Activated T-cell treated with anti-CD3 and anti-CD28 coated beads for 1 hour (primary cell): ENCODE results near the gene ZKSCAN1.
A peak's percentile ranks its signal among the peaks of the same experiment; 100 is the strongest.

Experiments used
- DNase-seq: peaks from one replicate; pipeline ENCODE4 v3.0.0-alpha.2; 2020; ENCODE audit warnings: low read depth

Gene ZKSCAN1

GRCh38 chr7:100038326-100038725 lies 22.9 kb downstream of the ZKSCAN1 start:
- no peak for DNase-seq

DNA sequence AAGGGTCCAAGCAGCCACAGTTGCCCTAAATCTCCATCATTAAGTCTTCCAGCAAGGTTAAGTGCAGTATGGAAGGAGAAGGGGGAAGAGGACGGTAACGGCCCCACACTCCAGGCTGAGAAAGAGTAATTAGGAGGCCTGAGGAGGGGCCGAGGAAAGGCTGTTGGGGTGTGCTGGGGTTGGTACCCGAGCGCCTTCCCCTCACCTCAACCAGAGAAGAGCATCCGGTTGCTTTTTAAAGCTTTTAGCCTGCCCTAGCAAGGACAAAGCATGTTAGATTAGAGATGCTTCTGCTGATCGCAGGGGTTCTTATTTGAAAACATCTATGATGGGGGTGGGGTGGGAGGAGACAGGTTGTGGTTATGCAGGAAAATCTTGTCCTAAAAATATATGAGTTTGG lies 25.2 kb downstream of the ZKSCAN1 start:
- DNase-seq, result no peak

DNA sequence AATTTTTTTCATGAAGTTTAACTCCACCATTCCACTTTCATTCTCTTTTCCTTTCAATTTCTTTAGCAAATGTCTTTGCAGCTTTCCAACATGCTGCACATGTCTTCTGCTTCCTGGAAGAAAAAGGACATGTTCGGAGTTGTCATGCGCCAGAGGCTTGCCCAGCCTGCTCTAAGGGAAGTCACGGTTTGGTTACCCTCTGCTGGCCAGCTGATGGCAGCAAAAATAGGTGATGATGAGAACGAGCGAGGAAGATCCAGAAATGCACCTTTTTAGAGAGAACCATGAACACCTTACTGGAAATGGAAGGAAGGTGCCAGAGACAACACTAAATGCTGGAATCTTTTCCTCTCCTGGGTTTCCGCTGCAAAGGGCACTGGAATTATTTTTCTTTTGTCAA lies 29.3 kb downstream of the ZKSCAN1 start:
- DNase-seq, result no peak

- DNase-seq, result no peak
These were observed 33.3 kb downstream of the ZKSCAN1 start for GRCh38 chr7:100048680-100049079.

GRCh38 chr7:100049441-100050291 lies 34.3 kb downstream of the ZKSCAN1 start, which contains the start of gene ZSCAN21:
Gene ZSCAN21 (plus strand): TSS chr7:100049774. CDS start chr7:100057007, 7,233 bp downstream.
- DNase-seq, result peak; percentile 75

GRCh38 chr7:100051611-100052010 lies 36.2 kb downstream of the ZKSCAN1 start:
- DNase-seq, result no peak

GRCh38 chr7:100053215-100053614 lies 37.8 kb downstream of the ZKSCAN1 start:
- no peak for DNase-seq

DNA sequence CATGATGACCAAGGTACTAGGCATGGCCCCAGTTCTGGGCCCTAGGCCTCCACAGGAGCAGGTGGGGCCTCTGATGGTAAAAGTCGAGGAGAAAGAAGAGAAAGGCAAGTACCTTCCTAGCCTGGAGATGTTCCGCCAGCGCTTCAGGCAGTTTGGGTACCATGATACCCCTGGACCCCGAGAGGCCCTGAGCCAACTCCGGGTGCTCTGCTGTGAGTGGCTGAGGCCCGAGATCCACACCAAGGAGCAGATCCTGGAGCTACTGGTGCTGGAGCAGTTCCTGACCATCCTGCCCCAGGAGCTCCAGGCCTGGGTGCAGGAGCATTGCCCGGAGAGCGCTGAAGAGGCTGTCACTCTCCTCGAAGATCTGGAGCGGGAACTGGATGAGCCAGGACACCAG lies 41.6 kb downstream of the ZKSCAN1 start:
- DNase-seq, result no peak

- DNase-seq, result no peak
These were observed 43.9 kb downstream of the ZKSCAN1 start for GRCh38 chr7:100059251-100059739.

DNA sequence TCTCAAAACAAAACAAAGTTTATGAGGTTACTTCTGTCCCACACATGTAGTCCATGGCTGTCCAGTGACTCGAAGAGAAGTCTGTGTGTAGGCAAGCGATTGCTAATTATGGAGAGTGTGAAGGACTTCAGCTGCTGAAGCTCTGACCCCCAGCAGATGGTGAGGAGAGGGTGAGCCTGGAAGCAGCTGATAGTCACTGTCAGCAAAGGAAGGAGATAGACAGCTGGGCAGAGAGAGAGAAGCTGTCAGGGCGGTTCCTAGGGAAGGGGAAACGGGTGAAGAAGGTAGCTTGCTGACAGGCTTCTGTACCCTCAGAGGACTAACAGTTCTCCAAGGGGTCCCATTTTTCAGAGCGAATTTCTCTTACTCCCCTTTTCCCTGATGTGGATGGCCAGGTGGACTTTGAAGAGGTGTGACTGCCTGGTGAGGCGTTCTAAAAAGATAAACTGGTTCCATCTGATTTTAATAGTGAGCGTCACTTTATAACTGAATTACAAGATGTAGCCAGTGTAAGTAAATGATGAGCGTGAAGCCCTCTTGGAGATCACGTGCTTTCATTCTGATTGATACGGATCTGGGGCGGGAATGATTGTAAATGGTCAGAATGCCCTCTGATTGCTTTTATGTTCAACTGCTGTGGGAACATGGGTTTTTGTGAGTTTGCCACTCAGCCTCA lies 46.3 kb downstream of the ZKSCAN1 start:
- DNase-seq, result no peak

DNA sequence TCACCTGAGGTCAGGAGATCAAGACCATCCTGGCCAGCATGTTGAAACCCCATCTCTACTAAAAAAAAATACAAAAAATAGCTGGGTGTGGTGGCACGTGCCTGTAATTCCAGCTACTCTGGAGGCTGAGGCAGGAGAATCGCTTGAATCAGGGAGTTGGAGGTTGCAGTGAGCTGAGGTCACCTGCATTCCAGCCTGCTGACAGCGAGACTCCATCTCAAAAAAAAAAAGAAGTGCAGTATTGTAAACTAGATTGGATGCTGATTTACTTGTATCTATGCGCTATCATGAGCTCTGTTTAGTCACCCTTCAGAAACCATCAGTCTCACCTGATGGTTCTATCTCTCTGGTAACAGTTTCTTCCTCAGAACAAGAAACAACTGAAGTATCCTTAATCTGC lies 48.0 kb downstream of the ZKSCAN1 start:
- no peak for DNase-seq

GRCh38 chr7:100064162-100064561 lies 48.8 kb downstream of the ZKSCAN1 start:
- no peak for DNase-seq

GRCh38 chr7:100065452-100066186 lies 50.2 kb downstream of the ZKSCAN1 start:
- no peak for DNase-seq

- no peak for DNase-seq
These were observed 51.6 kb downstream of the ZKSCAN1 start for GRCh38 chr7:100066953-100067352.

DNA sequence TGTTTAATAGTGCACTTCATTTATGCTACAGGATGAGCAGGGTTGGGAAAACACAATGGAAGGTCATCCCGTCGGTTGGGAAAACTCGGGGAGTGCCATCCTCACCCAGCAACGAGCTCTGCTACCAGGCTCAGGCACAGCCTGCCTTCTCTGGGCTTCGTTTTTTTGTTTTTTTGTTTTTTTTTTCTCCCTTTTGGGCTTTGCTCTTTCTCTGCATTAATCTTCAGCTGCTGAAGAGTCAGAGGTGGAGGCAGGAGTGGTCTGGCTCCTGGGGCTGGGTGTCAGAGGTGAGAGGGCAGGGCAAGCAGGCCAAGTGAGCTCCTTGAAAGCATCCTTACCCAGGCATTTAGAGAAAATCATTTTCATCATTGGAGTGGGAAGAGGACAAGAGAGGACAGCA lies 54.6 kb downstream of the ZKSCAN1 start:
- DNase-seq, result no peak

DNA sequence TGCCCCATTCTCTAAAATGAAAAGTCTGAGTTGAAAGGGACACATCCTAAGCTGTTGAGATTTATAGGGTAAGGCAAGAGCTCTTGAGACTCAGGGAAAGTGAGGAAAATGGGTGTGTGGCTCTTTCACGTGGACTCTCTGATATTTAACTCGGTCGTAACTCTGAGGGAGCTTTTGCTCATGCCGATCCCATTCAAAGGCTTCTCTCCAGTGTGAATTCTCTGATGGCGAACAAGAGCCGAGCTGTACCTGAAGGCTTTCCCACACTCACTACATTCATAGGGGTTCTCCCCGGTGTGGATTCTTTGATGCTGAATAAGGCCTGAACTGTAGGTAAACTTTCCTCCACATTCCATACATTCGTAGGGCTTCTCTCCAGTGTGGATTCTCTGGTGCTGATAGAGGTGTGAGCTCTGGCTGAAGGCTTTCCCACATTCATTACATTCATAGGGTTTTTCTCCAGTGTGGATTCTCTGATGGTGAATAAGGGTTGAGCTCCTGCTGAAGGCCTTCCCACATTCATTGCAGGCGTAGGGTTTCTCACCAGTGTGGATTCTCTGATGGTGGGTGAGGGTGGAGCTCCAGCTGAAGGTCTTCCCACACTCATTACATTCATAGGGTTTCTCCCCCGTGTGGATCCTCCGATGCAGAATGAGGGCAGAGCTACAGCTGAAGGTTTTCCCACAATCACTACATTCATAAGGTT lies 55.8 kb downstream of the ZKSCAN1 start:
- DNase-seq, result no peak

DNA sequence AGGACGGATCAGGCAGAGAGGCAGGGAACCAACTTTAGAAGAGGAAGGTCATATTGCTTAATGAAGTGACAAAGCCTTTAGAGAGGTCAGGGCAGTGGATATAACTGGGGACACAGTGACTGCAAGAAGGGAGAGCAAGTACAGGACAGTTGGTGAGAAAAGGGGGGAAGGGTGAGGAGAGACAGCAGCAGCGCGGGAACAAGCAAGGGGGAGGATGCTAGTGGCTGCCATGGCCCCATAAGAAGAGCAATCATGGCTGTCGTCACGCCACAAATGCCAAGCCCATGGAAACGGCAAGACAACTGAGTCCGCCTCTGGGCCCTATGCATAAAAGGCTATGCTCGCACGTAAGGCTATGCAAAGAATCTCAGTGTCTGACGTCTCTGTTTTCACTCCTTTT lies 57.1 kb downstream of the ZKSCAN1 start:
- DNase-seq, result no peak

DNA sequence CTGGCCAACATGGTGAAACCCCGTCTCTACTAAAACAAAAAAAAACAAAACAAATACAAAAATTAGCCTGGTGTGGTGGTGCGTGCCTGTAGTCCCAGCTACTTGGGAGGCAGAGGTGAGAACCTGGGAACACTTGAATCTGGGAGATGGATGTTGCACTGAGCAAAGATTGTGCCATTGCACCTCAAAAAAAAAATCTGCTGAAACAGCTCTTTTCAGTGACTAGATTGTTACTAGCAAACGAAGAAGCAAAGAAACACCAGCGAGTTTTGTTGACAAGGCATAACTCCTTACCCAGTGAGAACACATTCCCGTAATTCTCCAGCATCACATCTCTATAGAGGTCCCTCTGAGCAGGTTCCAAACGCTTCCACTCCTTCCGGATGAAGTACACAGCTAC lies 59.4 kb downstream of the ZKSCAN1 start:
- DNase-seq, result no peak

- no peak for DNase-seq
These were observed 60.0 kb downstream of the ZKSCAN1 start for GRCh38 chr7:100075418-100075817.

DNA sequence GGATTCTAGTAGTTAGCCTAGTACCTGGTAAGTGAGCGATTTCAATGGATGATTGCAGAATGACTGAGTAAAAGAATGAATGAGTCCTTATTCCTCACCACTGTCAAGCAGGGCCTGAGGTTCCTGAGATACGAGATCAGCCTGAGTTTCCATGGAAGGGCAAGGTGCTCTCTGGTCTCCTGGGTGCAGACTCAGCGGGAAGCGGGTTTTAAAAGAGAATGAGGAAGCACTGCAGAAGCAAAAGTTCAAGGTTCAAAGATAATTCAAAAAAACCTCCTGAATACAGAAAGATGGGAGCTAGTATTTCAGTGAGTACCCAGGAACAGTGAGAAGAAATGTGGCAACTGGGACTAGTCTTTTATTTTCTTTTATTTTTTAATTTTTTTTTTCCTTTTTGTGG lies 61.8 kb downstream of the ZKSCAN1 start:
- no peak for DNase-seq

DNA sequence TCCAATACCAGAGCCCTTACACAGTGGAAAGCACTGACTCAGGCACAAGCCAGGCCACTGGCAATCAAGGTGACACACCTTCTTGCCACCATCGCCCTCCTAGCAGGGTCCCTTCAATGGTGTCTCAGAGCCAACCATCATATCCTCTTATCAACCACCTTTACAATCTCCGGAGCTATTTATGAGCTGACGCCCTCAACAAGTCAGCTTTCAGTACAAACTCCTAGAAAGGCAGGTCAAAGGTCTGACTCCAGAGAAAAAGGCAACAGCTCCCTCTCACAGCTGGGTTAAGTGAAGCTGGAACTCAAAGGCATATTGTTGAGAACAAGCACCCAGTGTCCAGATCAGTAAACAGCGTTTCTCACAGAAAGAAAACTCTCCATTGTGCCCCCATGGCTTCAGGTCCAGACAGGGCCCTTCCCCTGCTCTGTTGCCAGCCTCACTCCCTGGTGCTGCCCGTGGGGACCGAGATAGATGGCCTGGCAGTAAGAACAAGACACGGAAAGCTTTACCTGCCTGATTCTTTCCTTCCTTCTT lies 63.7 kb downstream of the ZKSCAN1 start:
- DNase-seq, result no peak
